Measurements from ENCODE around the gene SMIM41. TPM values are rescaled to one million over a fixed set of nuclear protein-coding genes. Genes with fewer than 3 reads are reported as not detected.

SMIM41 gene
- total RNA-seq, 1 donor from 2014 or later, result 0.16 TPM

DNA sequence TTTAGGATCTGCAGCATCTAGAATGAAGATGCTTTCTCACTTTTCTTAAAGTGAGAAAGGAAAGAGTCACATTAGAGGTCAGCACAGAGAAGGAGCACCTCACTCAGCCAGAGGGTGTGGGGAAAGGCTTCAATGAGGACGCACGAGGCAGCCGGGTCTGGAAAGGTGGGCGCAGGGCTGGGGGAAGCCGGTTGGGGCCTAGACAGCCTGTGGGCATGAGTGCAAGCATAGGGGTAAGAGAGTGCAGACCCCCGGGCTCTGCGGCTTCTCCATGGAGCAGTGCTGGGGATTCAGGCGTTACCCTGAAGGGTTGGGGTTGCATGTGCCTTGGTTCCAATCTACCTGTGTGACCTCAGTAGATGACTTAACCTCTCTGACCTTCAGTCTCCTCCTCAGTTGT, 62.4 kb downstream of the SMIM41 start:
- peaks cover 26% of the 10 kb centered on the region for H3K4me1 Mint-ChIP-seq
- no peaks in the 10 kb centered on the region for H3K36me3 Mint-ChIP-seq

DNA sequence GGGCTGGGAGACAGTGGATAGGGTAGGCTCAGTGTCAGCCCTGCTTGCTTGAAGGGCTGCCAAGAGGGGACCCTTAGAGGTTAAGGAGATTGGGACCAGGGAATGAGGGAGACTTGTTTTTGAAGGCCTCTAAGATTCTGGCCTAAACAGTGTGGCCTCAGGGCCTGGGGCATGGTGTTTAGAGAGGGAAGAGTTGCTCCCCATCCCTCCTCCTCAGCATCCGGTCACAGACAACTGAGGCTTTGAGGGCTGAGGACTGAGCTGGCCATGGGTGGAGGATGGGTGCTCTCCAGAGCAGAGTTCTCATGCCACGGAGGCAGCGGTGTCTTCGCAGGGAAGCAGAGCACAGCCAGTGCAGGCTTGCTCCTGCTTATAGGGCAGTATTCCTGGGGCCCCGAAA, 62.9 kb downstream of the SMIM41 start:
- TF ChIP-seq, protein P1, sequence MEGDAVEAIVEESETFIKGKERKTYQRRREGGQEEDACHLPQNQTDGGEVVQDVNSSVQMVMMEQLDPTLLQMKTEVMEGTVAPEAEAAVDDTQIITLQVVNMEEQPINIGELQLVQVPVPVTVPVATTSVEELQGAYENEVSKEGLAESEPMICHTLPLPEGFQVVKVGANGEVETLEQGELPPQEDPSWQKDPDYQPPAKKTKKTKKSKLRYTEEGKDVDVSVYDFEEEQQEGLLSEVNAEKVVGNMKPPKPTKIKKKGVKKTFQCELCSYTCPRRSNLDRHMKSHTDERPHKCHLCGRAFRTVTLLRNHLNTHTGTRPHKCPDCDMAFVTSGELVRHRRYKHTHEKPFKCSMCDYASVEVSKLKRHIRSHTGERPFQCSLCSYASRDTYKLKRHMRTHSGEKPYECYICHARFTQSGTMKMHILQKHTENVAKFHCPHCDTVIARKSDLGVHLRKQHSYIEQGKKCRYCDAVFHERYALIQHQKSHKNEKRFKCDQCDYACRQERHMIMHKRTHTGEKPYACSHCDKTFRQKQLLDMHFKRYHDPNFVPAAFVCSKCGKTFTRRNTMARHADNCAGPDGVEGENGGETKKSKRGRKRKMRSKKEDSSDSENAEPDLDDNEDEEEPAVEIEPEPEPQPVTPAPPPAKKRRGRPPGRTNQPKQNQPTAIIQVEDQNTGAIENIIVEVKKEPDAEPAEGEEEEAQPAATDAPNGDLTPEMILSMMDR (IDR thresholded peaks at IDR 0.05; ENCODE audit: unreplicated experiment), result no peak
- Mint-ChIP-seq H3K4me3 (no peak overlapping the region), H3K27ac (no peak overlapping the region), H3K36me3 (no peaks in the 10 kb centered on the region), H3K4me1 (peaks cover 26% of the 10 kb centered on the region), H3K27me3 (ENCODE audit: low read depth) (no peaks in the 10 kb centered on the region), H3K9me3 (no peaks in the 10 kb centered on the region)
- DNase-seq (ENCODE audit: low spot score in 2 of 2, unreplicated experiment in 2 of 2), result no peak

More for the DNA sequence above, 62.4 kb downstream of the SMIM41 start:
- DNase-seq (ENCODE audit: low spot score in 2 of 2, unreplicated experiment in 2 of 2), result no peak
- Mint-ChIP-seq H3K4me3 (no peak overlapping the region), H3K9me3 (no peaks in the 10 kb centered on the region), H3K27ac (no peak overlapping the region), H3K27me3 (ENCODE audit: low read depth) (no peaks in the 10 kb centered on the region)
- TF ChIP-seq, protein P1 (IDR thresholded peaks at IDR 0.05; ENCODE audit: unreplicated experiment), result no peak

DNA sequence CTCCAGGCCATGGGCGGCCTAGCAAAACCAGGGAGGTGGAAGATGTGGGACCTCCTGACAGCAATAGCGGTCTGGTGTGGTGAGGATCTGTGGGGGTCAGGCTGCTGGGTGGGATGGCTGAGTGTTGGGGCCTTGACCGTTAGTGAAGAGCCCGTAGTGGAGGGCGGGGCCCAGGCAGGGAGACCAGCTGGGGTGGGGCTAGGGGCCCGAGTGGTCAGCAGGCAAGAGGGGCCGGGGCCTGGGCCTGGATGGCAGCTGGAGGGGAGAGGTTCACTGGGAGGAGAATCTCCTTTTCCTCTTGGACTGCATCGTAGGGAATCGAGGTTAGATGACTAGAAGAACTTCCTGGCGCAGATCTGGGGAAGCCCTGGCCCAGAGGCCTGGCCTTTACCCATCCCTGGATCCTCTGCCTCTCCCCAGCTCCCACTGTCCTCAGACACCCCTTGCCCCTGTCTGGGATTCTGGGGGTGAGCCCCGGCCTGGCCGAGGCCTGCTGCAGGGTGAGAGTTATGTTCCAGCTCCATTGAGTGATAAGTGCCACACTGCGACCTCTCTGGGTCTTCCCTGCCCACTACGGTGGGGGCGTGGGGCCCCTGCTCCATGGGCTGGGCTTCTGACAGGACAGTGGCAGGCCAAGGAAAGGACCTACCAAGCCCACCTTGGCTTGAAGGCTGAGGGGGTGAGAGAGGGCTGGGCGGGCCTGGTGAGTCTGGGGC, 65.2 kb downstream of the SMIM41 start:
- DNase-seq (ENCODE audit: low spot score in 2 of 2, unreplicated experiment in 2 of 2), result no peak
- peaks cover 34% of the 10 kb centered on the region for H3K4me1 Mint-ChIP-seq
- no peaks in the 10 kb centered on the region for H3K27me3 Mint-ChIP-seq (ENCODE audit: low read depth)

DNA sequence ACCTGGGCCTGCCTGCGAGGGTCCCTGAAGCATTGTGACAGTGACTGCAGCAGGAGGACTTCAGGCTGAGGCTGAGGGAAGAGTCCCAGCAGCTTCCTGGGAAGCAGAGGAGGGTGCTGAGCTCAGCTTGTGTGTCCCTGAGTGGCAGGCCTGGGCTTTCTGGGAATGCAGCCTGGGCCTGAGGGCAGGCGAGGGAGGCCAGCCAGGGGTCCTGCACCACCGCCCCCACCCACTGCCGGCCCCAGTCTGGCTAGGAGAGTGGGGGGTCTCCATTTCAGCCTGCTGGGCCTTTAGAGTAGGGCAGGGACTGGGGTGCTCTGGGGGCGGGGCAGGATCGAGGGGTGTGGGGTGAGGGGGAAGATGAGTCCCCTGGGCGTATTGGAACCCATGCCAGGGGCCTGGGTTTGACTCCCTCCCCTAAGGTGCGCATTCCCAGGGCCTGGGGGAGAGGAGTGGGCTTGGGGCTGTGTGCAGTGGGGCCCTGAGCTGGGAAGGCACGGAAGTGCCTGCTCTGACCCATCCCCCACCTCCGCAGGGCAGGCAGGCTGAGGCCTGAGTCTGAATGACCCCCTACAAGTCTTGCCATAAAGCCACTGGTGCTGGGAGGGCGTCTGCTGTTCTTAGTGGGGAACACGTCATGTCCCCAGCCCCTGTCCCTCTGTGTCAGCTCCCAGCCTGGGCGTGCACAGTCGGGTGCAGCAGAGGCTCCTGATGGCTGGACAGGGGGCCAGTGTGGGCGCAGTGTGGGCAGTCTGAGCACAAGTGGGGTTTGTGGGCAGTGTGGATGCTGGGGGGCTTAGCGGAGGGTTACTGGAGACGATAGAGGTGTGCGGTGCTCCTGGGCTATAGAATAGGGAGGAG, 66.0 kb downstream of the SMIM41 start:
- H3K36me3 Mint-ChIP-seq, result no peaks in the 10 kb centered on the region
- no peaks in the 10 kb centered on the region for H3K9me3 Mint-ChIP-seq
- peak overlapping the region; percentile 39 for H3K27ac Mint-ChIP-seq
- H3K4me3 Mint-ChIP-seq, result no peak overlapping the region
- H3K4me1 Mint-ChIP-seq, result peaks cover 39% of the 10 kb centered on the region
- TF ChIP-seq, protein P1 (IDR thresholded peaks at IDR 0.05; ENCODE audit: unreplicated experiment), result no peak
- no peaks in the 10 kb centered on the region for H3K27me3 Mint-ChIP-seq (ENCODE audit: low read depth)
- no peak for DNase-seq (ENCODE audit: low spot score in 2 of 2, unreplicated experiment in 2 of 2)

More for the DNA sequence above, 65.2 kb downstream of the SMIM41 start:
- H3K4me3 Mint-ChIP-seq, result no peak overlapping the region
- peak overlapping the region; percentile 21 for H3K27ac Mint-ChIP-seq
- H3K36me3 Mint-ChIP-seq, result no peaks in the 10 kb centered on the region
- TF ChIP-seq, protein P1 (IDR thresholded peaks at IDR 0.05; ENCODE audit: unreplicated experiment), result no peak
- no peaks in the 10 kb centered on the region for H3K9me3 Mint-ChIP-seq

DNA sequence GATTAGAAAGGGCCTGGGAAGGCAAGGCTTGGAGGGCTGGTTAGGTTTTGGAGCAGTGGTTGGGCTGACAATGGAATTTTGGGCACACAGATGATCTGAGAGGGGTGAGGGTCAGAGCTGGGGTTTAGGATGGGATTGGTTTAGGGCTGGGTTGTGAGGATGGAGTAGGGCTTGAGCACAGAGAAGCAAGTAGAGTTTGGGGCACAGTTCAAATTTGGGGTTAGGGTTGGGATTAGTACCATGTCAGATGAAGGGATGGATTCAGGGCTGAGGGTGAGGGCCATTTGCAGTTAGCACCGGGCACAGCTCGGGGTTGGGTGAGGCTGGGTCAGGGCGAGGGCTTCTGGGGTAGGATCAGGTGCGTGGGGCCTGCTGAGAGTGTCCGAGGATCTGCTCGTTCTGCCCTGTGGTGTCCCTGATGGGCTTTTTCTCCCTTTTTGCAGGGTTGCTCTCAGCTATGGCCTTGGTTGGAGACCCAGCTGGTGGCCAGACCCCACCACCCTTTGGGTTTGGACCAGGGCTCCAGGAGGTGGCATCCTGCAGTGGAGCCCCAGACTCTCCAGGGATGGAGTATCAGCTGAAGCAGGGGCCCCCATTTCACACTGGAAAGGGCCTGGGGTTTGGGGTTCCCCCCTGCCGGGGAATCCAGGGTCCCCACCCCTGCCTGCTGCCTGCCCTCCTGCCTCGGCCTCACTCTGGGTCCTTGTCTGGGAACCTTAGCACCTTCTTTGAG, 66.8 kb downstream of the SMIM41 start:
- Mint-ChIP-seq H3K9me3 (no peaks in the 10 kb centered on the region), H3K27ac (peak overlapping the region; percentile 39), H3K27me3 (ENCODE audit: low read depth) (no peaks in the 10 kb centered on the region), H3K4me1 (peaks cover 39% of the 10 kb centered on the region), H3K36me3 (no peaks in the 10 kb centered on the region), H3K4me3 (no peak overlapping the region)
- TF ChIP-seq, protein P1 (IDR thresholded peaks at IDR 0.05; ENCODE audit: unreplicated experiment), result no peak
- DNase-seq (ENCODE audit: low spot score in 2 of 2, unreplicated experiment in 2 of 2), result no peak

Data from mesothelial cell of epicardium (in vitro differentiated cells).